GM19239 (cell line): Measurements from ENCODE around the gene CHN2.
"Not testable (repeated sequence)": the region's sequence is repeated elsewhere in the genome, so short reads cannot be mapped to it uniquely, and the experiment has no call there.

Experiments
- DNase-seq: peaks from one replicate; pipeline ENCODE4 v3.0.0; 2011; ENCODE audit warnings: low spot score; ENCODE audit not compliant: insufficient read length
- FAIRE-seq: peaks from 2 replicates; lab custom pipeline; 2011; peaks lifted over from hg19 to GRCh38; lab: Jason Lieb, UNC

The CHN2 gene

GRCh38 chr7:29505931-29506330 lies 311.4 kb downstream of the CHN2 start:
- DNase-seq (no peak), FAIRE-seq (no peak)

- no peak for DNase-seq
- no peak for FAIRE-seq
These were observed 314.0 kb downstream of the CHN2 start for GRCh38 chr7:29508608-29509007.

- no peak for FAIRE-seq
- no peak for DNase-seq
These were observed 315.5 kb downstream of the CHN2 start for GRCh38 chr7:29510028-29510427.

GRCh38 chr7:29511337-29511736 lies 316.8 kb downstream of the CHN2 start:
- DNase-seq (no peak), FAIRE-seq (no peak)

GRCh38 chr7:29511851-29512250 lies 317.3 kb downstream of the CHN2 start:
- no peak for FAIRE-seq

GRCh38 chr7:29516491-29516890 lies 321.9 kb downstream of the CHN2 start:
- FAIRE-seq (no peak), DNase-seq (no peak)

More at GRCh38 chr7:29511851-29512250, 317.3 kb downstream of the CHN2 start:
- no peak for DNase-seq

GRCh38 chr7:29518616-29519015 lies 324.0 kb downstream of the CHN2 start:
- FAIRE-seq: no peak

GRCh38 chr7:29523728-29524127 lies 329.2 kb downstream of the CHN2 start:
- DNase-seq (no peak), FAIRE-seq (no peak)

More at GRCh38 chr7:29518616-29519015, 324.0 kb downstream of the CHN2 start:
- no peak for DNase-seq

GRCh38 chr7:29527505-29528108 lies 333.0 kb downstream of the CHN2 start:
- DNase-seq: no peak

GRCh38 chr7:29528526-29528925 lies 334.0 kb downstream of the CHN2 start:
- FAIRE-seq, DNase-seq: not testable (repeated sequence)

More at GRCh38 chr7:29527505-29528108, 333.0 kb downstream of the CHN2 start:
- no peak for FAIRE-seq
